Stimulated activated CD4-positive, alpha-beta T cell treated with anti-CD3 and anti-CD28 coated beads, Interleukin-4, amount 100 ng/mL, for 24 hours (primary cell): Measurements from ENCODE around the gene RAD51B.
A peak's percentile ranks its signal among the peaks of the same experiment; 100 is the strongest.

ENCODE experiments used
- DNase-seq: peaks from one replicate; pipeline ENCODE4 v3.0.0-alpha.2; 2020

Gene RAD51B

DNA sequence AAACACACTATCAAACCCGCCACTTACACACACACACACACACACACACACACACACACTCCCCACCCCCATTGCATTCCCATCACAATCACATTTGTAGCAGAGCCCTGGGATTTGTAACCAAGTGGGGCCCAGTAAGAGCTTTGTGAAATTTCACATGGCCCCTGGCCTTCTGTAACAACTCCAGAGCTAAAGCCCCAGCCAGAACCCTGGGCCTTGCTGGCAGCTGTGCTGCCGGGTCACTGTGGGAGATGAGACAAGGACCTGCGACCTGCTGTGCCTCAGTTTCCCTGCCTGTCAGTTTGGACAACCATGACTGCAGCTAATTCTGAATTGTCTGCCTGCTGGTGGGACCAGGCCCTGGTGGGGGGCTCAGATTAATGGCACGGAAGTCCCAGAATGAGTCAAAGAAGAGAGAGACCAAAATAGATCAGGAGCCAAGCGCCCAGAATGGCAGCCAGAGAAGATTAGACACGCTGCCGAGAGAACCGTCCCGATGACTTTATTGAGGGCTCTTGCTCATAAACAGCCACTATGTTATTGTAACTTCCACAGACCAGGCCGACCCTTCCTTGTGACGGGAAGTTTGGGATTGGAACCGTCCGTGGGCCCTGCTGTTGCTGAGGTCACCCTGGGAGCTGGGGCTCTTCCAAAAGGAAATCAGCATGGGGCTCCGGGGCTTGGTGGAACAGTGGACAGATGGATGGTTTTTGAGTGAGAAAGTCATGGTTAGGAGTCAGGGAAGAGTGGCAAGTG, 850.2 kb downstream of the RAD51B start:
- no peak for DNase-seq

DNA sequence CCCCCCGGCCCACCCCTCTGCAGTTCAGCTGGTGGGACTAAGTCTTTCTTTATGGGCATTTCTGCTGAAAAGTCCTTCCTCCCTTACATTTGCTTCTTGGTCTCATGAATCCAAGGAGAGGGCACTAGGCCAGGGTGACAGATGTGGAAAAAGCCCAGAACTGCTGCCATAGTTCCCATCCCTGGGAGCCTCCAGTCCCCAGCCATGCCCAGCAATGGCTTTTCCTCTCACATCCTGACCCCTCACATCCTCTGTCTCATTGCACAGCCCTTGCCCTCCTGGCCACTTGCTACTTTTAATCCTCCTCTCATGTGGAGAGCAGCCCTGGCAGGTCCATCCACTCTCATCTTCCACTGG, 850.8 kb downstream of the RAD51B start:
- DNase-seq, result no peak

DNA sequence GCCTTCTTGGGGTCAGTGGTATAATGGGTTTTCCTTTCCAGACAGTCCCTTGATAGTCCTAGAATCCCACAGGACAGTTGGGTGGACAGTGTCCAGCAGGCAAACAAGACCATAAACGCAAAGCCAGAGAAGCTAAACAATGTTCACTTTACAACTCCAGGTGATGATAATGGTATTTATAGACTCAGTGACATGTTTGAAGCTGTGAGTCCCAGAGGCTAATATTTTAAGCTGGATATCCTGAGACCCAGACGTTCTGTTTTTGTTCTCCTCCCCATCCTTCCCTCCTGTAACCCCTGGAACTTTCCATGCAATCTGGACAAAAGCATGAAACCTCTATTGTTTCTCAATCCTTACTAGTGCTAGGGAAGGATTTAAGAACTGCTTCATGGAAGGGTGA, 852.3 kb downstream of the RAD51B start:
- DNase-seq, result no peak

DNA sequence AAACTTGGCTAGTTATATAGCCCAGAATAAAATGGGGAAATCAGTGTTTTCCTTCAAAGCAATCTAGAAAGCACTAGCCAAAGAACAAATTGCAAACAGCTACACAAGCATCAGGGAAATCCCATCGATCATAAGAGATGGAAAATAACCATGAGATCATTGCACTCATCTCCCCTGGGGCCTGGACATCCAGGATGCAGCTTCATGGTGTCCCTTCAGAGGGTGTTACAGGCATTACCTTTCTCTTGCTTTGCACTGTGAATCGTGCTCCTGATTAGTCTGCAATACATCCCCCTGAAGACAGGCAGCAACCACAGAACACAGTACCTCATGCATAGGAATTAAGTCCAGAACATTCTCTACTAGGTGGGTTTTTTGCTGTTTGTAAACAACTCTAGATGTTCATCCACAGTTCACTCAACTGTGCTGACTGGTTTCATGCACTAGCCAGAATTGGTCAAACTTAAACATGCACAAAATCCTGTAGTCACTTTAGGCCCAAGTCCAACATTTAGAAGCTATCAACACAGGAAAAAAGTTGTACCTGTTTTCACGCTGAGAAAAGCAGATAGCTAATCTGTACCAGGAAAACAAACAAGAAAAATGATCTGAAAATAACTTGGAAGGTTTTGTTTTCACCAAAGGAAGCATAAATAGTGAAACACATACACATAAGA, 853.2 kb downstream of the RAD51B start:
- no peak for DNase-seq

DNA sequence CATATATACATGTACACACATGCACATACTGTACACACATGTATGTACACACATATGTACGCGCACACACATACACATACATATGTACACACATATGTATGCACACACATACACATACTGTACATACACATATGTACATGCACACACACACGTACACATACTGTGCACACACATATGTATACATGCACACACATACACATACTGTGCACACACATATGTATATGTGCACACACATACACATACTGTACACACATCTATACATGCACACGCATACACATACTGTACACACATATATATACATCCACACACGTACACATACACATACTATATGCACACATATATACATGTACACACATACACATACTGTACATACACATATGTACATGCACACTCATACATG, 853.9 kb downstream of the RAD51B start:
- DNase-seq, result no peak

DNA sequence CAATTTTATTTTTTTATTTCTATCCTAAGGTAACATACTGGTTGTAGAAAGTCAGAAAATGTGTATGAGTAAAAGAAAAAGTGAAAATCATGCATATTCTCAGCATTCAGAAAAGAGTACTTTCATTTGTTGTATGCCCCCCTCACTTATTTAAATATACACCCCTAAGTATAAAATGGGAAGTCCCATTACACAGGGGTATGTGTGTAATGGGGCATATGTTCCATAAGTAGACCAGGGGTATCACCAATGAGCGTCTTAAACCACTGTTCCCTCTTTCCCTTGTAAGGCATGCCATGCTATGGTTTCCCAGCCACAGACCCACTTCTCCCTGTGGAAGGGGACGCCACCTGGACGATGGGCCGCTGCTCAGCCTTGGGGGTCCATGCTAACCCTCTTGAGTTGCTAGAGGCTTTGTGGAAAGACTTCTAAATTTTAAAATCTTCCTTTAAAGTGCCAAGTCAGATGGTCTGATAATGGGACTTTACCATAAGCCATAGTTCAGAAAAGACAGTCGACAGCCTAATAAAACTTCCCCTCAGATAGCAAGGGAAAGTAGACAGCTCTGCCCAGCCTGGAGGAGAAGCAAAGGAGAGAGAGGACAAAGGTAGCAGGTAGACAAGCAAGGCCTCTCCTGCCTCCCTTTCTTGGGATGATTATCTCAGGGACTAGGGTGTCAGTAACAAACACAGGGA, 855.1 kb downstream of the RAD51B start:
- no peak for DNase-seq

DNA sequence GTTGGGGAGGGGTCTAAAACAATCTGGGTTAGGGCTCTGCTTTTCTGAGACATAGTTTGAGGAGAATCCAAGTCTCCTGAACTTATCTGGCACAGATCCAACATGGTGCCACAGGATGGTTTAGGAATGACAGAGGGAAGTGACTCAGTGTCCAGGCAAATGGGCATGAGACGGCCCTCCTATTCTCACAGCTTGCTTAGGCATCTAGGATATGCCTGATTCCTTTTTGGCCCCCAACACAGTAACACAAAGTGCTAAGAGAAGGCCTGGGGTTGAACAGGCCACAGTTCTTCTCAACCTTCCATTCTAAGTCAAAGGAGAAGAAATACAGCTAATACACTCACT, 855.6 kb downstream of the RAD51B start:
- DNase-seq, result no peak

DNA sequence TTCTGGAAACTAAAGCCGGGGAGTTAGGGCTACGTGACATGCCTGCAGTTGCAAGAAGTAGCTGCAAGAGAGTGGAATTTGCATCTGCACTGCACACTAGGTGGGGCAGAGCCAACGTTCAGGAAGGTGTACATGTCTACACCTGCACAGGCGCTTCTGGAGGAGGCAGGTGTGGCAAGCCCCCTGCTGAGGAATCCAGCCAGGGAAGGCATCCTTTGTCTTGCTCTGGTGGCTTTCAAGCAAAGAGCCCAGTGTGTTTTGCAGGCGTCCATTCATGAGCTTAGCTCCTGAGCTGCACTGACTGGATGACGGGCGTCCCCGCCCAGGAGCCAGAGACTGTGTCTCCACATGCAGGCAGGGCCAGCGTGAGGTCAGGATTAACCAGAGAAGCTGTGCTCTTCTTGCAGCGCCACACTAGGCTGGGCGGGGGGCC, 856.9 kb downstream of the RAD51B start:
- DNase-seq, result no peak

DNA sequence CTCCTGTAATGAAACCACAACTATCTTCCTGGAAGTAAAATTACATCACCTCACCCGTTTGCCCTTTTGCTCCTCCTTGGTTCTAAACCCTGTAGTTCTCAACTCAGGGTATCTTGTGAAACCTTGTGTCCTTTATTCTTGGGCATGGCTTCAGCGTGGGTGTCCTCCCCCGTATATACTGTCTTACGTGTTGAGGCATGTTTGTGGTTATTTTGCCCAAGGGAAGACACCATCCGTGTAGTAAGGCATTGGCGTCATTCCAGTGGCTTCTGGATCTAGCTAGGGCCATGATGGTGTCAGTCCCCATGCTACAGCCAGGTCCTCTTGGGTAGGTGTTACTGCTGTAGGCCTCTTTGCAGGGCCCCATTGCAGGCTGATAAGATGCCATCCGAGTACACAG, 857.9 kb downstream of the RAD51B start:
- no peak for DNase-seq

DNA sequence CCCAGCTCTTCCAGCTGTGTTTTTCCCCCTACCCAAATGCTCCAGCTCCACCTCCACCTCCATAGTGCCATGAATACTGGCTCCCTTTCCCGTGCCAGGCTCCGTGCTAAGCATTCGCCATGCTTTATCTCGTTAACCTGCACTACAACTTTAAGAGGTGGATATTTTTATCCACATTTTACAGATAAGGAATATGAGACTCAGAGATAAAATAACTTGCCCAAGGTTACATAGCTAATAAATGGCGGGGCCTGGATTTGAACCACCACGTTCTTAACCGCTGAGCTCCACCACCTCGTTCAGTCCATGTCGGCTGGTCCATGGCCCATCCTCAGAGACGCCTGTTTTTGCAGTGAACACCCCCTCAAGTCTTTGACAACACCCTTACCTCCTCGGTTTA, 858.3 kb downstream of the RAD51B start:
- no peak for DNase-seq

DNA sequence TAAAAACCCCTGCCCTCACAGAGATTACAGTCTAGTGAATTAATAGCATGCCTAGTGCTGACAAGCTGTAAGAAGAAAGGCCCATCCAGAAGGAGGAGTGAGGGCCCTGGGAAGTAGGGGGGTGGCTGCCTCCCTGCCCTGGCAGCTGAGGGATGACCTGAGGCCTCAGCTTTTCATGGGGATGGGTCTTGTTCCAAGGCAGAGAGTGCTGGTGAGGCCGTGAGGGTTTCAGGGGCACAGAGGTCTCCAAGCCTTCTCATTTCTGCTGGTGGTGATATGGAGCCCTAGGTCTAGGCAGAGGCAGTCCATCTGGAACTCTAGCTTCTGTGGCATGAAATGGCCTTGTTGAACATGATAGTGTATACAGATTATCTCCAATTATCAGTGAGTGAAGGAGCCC, 858.9 kb downstream of the RAD51B start:
- no peak for DNase-seq

DNA sequence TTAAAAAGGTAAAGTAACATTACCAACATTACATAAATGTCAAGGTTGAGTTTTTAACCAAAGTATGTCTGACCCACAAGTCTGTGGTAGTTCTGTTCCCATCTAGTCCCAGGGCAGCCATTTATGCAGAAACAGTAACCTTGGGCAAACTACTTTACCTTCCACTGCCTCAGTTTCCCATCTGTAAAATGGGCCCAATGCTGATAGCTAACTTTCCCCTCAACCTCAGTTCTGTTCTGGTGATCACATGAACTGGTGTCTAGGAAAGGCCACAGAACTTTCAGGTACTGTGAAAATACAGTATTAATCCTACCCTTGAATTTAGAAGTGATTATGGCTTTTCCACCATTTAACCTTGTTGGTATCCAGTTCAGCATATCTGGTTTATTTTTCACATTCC, 859.7 kb downstream of the RAD51B start:
- no peak for DNase-seq

DNA sequence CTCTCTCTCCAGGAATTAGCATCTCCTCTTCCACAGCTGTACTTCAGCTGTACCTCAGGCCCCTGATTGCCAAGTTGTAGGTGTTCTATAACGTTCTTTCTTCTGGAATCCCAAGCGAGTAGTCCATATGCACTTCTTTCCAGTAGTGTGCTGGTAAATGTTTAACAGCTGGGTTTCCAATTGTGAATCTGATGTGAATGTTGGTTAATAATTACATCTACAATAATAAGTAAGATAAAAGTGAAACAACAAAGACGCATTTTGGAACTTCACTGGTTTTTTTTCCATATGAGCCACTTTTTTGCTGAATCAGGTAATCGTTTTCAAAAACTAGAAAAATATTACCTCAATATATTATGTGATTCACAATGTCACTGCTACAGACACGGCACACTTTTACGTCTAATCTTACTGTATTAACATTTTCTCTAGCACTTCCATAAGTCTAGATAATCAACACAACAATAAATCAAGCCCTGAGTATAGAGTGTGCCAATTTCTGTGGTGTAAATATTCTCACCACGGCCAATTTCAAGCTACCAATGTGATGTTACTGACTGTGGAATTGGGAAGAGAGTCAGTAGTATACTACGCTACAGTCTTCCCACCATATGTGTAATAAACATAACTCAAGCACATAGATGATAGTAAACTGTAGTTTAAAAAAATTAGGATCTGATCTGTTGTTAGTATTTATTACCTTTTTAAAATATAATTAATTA, 860.3 kb downstream of the RAD51B start:
- no peak for DNase-seq

DNA sequence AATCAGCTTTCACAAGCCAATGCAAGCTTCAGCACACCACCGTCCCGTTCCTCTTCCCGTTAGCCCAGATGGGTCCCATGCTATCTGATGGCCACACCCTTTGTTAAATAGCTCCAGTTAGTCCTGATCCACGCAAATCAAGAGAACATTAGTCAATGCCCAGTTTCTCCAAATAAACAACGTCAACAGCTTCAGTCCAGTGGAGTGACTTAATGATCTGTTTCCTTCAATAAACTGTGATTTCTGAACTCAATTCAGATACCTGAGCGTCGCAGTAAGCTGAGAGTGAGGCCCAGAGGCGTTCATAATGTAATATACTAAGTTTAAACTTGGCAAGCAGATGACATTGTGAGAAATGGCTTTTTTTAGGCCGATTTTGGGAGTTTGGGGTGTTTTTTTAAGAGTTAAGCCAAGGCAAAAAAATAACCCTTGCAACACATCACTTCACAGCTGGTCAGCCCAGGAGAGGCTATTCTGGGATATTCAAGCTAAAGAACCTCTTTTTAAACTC, 861.0 kb downstream of the RAD51B start:
- no peak for DNase-seq

DNA sequence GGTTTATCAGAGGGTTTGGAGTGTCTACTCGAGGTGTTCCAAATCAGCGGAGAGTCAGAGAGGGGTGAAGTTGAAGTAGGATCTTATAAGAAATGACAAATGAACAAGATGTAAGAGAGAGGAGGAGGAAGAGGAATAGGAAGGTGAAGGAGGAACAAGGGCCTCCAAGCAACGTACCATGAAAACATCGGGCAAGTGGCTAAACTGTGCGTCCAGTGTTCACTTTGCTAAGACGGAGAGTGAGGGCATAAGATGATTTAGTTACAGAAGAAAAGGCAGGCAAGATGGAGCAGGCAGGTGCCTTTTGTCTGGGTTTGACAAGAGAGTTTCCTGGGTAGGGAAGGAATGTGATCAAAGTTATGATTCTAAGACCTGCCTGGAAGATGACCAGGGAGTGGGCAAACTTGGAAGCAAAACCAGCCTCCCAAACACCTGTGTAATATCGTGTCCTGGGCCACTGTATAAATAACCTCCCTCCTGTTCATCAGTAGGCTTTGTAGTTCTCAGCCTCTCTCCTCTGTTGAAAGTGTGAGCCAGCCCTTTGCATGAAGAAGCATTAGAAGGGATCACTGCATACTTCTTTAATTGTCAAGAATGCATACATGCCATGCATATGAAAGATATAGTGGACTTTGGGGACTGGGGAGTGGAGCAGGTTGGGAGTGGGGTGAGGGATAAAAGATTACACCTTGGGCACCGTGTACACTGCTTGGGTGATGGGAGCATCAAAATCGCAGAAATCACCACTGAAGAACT, 861.9 kb downstream of the RAD51B start:
- no peak for DNase-seq

DNA sequence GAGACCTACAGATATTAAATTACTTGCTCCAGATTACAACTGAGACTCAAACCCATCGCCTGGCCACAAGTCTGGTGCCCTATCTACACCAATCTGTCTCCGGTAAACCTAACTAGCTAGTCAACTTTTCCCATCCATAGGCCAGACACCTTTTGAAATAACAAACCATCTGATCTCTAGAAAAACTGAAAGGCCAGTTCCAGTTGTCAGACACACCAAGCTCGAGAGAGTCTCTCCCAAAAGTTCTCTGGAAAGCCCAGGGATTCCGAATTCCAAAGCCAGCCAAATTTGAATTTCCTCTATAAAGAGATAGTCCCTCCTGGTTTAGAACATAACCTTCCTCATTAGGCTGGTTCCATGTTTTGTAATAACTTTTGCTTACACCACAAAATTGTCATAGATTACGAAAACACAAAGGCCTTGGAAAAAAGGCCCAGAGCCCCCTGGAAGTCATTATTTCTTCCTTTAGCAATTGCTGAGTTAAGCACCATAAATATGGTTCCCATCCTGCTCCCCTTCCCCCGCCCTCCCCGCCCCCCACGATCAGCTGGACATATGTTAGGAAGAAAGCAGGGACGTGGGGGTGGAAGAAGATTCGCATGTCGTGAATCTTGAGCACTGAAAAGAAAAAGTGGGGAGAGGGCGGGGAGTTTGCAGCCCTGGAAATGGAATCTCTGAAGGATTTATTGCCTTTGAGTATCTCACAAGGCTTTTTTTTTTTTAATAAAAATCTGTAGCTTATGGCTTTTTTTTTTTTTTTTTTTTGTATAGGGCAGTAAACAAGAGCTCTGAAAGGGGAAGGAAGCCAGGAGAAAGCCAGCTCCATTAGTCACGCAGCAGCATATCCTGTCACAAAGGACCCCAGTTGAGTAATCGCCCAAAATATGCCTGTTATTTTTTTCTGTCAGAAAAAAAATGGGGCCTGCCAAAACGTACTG, 862.9 kb downstream of the RAD51B start:
- peak; percentile 54 for DNase-seq

DNA sequence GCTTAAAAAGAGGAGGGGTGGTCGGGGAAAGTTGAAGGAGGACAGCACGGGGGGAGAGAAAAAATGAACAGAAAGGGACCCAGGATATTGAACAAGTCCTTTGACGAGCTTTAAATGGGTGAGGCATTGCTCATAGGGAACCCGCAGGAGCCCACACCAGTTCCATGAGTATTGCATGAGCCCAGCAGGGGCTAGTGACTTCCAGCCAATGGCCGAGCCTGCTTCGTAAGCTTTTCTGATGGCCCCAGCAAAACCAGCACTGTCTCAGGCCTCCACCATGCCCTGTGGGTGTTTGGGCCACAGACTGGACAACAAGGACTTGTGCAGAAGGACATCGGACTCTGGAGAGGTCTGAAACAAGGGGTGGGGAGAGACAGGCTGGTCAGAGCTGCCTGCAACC, 863.7 kb downstream of the RAD51B start:
- DNase-seq, result no peak

DNA sequence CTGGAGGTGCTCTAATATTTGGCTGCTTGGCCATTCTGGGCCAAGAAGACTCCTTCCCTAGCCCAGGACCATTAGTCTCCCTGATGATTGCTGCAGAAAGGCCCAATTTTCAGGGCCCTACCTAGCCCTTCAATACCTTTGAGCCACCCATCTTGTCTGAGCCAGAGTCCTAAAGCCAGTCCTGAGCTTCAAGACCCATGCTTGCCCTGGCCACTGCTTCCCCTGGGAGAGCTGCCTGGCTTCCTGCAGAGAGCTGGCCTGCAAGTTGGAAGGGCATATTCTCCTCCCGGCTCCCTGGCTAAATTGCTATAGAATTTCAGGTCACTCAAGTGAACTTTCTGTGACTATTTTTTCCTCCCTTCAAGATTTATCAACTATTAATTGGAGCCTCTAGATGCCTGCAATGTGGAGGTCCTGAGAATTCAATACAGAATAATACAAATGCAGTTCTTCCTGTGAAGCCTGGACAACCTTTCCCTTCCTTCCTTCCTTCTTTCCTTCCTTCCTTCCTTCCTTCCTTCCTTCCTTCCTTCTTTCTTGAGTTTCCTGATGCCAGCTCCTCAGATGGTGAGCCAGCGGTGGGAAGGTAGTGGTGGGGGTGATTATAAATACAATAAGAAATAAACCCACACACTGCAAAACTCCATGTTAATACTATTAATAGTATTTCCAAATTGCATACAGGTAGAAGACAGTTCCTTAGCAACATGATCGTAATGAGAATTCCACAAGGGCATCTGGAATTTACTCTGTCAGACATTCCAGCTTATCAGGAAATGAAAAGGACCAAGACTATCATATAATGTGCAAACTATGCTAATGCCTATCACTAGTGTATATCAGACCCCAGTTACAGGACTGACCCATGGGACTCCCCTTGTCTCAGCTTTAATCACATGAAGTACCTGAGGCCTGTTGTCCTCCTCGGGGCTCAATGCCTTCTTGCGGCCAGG, 865.2 kb downstream of the RAD51B start:
- no peak for DNase-seq

DNA sequence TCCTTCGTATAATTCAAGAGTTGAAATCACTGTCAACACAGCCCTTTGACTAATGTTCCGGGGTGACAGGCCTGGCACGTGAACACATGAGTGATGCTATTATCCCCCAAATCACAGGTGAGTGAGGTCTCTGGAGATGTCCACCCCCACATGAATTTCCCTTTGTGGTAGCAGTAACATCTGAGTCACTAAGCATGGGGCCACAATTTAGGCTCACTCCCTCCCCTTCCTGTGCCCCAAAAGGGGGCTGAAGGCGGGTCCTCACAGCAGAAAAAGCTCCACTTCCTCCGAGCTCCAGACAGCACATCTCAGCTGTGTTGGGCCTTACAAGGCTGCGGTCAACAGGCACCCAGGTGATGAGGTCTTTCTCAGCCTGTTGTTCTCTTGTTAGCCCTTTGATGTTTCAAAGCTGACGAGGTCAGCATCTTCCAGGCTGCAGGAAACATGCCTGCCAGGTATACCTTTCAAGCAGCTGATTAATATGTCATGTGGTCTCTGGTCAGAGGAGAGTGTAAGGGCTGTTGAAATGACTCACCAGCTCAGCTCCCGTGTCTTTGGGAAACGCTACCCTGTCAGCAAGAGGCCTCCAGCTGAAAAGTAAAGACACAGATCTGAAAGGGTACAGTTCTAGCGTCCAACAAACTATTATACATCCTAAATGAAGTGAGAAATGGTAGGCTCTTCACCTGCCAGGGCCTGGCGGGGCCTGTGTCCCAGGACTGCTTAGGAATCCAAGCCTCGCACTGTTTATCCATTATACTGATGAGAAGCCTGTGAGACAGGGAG, 866.0 kb downstream of the RAD51B start:
- DNase-seq, result peak; percentile 80

DNA sequence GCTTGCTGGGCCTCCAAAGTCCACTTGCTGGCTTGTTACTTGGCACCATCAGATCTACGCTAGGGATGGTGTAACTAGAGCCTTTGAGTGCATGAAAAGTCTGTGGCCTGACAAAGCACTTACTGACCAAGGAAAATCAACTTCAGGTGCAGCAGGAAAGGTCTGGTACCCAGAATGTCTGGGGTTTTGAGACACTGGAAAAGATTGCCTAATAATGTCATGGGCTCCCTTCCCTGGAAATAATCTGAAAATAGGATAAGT, 866.6 kb downstream of the RAD51B start:
- DNase-seq, result no peak
